ENCODE results near the gene RNASEH2C. TPM values are rescaled to one million over a fixed set of nuclear protein-coding genes. Genes with fewer than 3 reads are reported as not detected.

RNASEH2C gene
- total RNA-seq, 1 experiment from 2014 or later, result 57.7 TPM

DNA sequence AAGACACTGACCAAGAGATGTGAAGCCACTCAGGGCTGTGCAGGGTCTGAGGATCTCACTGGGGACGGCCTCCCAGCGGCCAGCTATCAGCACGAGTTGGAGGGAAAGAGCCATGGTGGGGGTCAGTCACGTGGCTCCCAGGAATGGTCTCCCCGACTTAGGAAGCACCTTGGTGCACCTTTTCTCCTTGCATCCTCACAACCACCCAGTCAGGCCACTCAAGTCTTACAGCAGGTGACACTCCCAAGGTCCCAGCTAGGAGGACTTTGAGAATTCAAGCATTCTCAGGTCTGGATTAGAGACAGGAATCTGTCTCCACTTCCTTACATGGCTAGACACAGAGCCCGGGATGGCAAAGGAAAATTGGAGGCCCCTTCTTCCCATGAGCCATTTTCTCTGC lies 2.7 kb downstream of the RNASEH2C start:
- no peaks in the 10 kb centered on the region for H4K20me1 ChIP-seq (ENCODE audit: control insufficient read depth, insufficient read depth, insufficient read length)
- H3K79me1 ChIP-seq (ENCODE audit: insufficient read depth, low read depth, low read length, poor library complexity, severe bottlenecking), result no peaks in the 10 kb centered on the region
- no peak overlapping the region for H2BK12ac ChIP-seq (ENCODE audit: insufficient read length, low read depth, low read length)
- H4K91ac ChIP-seq (ENCODE audit: insufficient read length, low read depth, low read length), result no peak overlapping the region
- WGBS (ENCODE audit: extremely low coverage, insufficient read length, low lambda C conversion rate), result no CpG with 5 or more reads among the region's 6 CpGs
- peaks cover 9% of the 10 kb centered on the region for H3K23me2 ChIP-seq (ENCODE audit: insufficient read length, low read depth, low read length, poor library complexity, severe bottlenecking)
- H3K27me3 Mint-ChIP-seq (ENCODE audit: low read depth), result no peaks in the 10 kb centered on the region; the same call in 1 of the 2 replicates
- no peaks in the 10 kb centered on the region for H3K9me3 ChIP-seq (ENCODE audit: control insufficient read depth, low read depth, low read length)
- no peak overlapping the region for H3K4me2 ChIP-seq (ENCODE audit: insufficient read depth, insufficient read length, low read length)
- H3K4me3 Mint-ChIP-seq, result peak overlapping the region in 1 of 2 experiments; percentile 12; a peak in 1 of 5 replicates
- no peak overlapping the region for H3K9ac ChIP-seq (ENCODE audit: extremely low read depth, insufficient read length, low read length)
- H3K56ac ChIP-seq (ENCODE audit: insufficient read length, low read depth, low read length), result no peak overlapping the region
- no peak overlapping the region for H3K4ac ChIP-seq (ENCODE audit: low read depth, low read length)
- H3K23ac ChIP-seq (ENCODE audit: insufficient read length, low read depth, low read length), result no peak overlapping the region
- no peak overlapping the region for H3K18ac ChIP-seq (ENCODE audit: insufficient read length, low read depth, low read length)
- H3K4me1 Mint-ChIP-seq, result peaks cover 7 to 10% of the 10 kb centered on the region in 2 experiments; a peak in 3 of 4 replicates
- no peaks in the 10 kb centered on the region for H3K79me2 ChIP-seq (ENCODE audit: insufficient read depth, low read length)
- H2BK15ac ChIP-seq (ENCODE audit: low read depth, low read length), result no peak overlapping the region
- H3K14ac ChIP-seq (ENCODE audit: insufficient read depth, low read length), result no peak overlapping the region
- H4K5ac ChIP-seq (ENCODE audit: insufficient read length, low read depth, low read length), result no peak overlapping the region
- H3K36me3 Mint-ChIP-seq (ENCODE audit: insufficient read depth in 1 of 3, low read depth in 3 of 3), result peaks cover 46 to 69% (median 62%) of the 10 kb centered on the region in 3 experiments
- no peaks in the 10 kb centered on the region for H3K4me1 ChIP-seq (ENCODE audit: insufficient read depth, low read length)
- H2BK5ac ChIP-seq (ENCODE audit: insufficient read length, low read length), result no peak overlapping the region
- H3T11ph ChIP-seq (ENCODE audit: low read length), result no peak overlapping the region
- H3K9me3 Mint-ChIP-seq, result no peaks in the 10 kb centered on the region
- H2BK20ac ChIP-seq (ENCODE audit: low read depth, low read length, poor library complexity, severe bottlenecking), result no peak overlapping the region
- H3K27me3 ChIP-seq (ENCODE audit: insufficient read depth, low read length), result no peaks in the 10 kb centered on the region
- H3K27ac ChIP-seq (ENCODE audit: insufficient read length, low read depth, low read length), result no peak overlapping the region
- TF ChIP-seq, protein P1, sequence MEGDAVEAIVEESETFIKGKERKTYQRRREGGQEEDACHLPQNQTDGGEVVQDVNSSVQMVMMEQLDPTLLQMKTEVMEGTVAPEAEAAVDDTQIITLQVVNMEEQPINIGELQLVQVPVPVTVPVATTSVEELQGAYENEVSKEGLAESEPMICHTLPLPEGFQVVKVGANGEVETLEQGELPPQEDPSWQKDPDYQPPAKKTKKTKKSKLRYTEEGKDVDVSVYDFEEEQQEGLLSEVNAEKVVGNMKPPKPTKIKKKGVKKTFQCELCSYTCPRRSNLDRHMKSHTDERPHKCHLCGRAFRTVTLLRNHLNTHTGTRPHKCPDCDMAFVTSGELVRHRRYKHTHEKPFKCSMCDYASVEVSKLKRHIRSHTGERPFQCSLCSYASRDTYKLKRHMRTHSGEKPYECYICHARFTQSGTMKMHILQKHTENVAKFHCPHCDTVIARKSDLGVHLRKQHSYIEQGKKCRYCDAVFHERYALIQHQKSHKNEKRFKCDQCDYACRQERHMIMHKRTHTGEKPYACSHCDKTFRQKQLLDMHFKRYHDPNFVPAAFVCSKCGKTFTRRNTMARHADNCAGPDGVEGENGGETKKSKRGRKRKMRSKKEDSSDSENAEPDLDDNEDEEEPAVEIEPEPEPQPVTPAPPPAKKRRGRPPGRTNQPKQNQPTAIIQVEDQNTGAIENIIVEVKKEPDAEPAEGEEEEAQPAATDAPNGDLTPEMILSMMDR (conservative IDR thresholded peaks at IDR 0.05), result no peak
- no peak overlapping the region for H2BK120ac ChIP-seq (ENCODE audit: low read depth, low read length, poor library complexity, severe bottlenecking)
- H3K27ac Mint-ChIP-seq, result no peak overlapping the region
- no peak for DNase-seq
- no peak overlapping the region for H4K8ac ChIP-seq (replicated peaks; ENCODE audit: insufficient read length, low read depth, low read length)
- no peak overlapping the region for H2AFZ ChIP-seq (ENCODE audit: low read length)
- H2AK5ac ChIP-seq (ENCODE audit: insufficient read length, low read length), result no peak overlapping the region
